OCI-LY1 (cell line): ENCODE data around the gene PLCD3.
"Not testable (repeated sequence)": the region's sequence is repeated elsewhere in the genome, so short reads cannot be mapped to it uniquely, and the experiment has no call there.

Experiments
- H2AFZ ChIP-seq: fragments of 200-600 bp; sonication (generic), shearing (Covaris generic); 2 replicates; pipeline ENCODE4 v1.6.0; 2014; ENCODE audit warnings: antibody characterized with exemption, mild to moderate bottlenecking, low read length
- H3F3A ChIP-seq: fragments of 200-600 bp; sonication (generic), shearing (Covaris generic); 2 replicates; pipeline ENCODE4 v1.6.0; 2014; ENCODE audit warnings: mild to moderate bottlenecking, antibody characterized with exemption, low read length, moderate library complexity; ENCODE audit not compliant: insufficient read depth
- H3K27ac ChIP-seq: fragments of 200-600 bp; sonication (generic); 2 replicates; pipeline ENCODE4 v1.5.1; 2014; ENCODE audit warnings: low read length, mixed run types, mild to moderate bottlenecking, low read depth; ENCODE audit not compliant: poor library complexity, severe bottlenecking
- H3K27me3 ChIP-seq: fragments of 200-600 bp; sonication (generic); 2 replicates; pipeline ENCODE4 v1.6.0; 2014; ENCODE audit warnings: antibody characterized with exemption, mild to moderate bottlenecking, low read length, moderate library complexity; ENCODE audit not compliant: insufficient read depth
- H3K36me3 ChIP-seq: fragments of 200-600 bp; sonication (generic); 2 replicates; pipeline ENCODE4 v1.6.1; 2014; ENCODE audit warnings: mild to moderate bottlenecking, antibody characterized with exemption, low read length, moderate library complexity, mixed read lengths; ENCODE audit not compliant: insufficient read depth
- H3K4me1 ChIP-seq: fragments of 200-600 bp; sonication (generic); 2 replicates; pipeline ENCODE4 v1.5.1; 2014; ENCODE audit warnings: mild to moderate bottlenecking, low read length, moderate library complexity; ENCODE audit not compliant: insufficient read depth, severe bottlenecking
- H3K4me2 ChIP-seq: fragments of 200-600 bp; sonication (generic), shearing (Covaris generic); 2 replicates; pipeline ENCODE4 v1.6.1; 2014; ENCODE audit warnings: low read length
- H3K4me3 ChIP-seq: fragments of 200-600 bp; sonication (generic); 2 replicates; pipeline ENCODE4 v1.5.1; 2014; ENCODE audit warnings: low read length, low read depth, mild to moderate bottlenecking, mixed read lengths; ENCODE audit not compliant: poor library complexity, severe bottlenecking
- H3K79me2 ChIP-seq: fragments of 200-600 bp; shearing (Covaris generic); 2 replicates; pipeline ENCODE4 v1.6.1; 2016; ENCODE audit warnings: mixed run types, low read length, mixed read lengths; ENCODE audit not compliant: insufficient read depth
- H3K9ac ChIP-seq: fragments of 200-600 bp; sonication (generic), shearing (Covaris generic); 2 replicates; pipeline ENCODE4 v1.6.1; 2014; ENCODE audit warnings: mild to moderate bottlenecking, low read length, mixed read lengths
- H3K9me2 ChIP-seq: fragments of 200-600 bp; sonication (generic), shearing (Covaris generic); 2 replicates; pipeline ENCODE4 v1.6.1; 2014; ENCODE audit warnings: low read depth, mild to moderate bottlenecking, low read length, mixed read lengths
- H3K9me3 ChIP-seq: fragments of 200-600 bp; shearing (Covaris generic); 2 replicates; pipeline ENCODE4 v1.6.1; 2014; ENCODE audit warnings: low read length, mixed read lengths
- H4K20me1 ChIP-seq: fragments of 200-600 bp; sonication (generic), shearing (Covaris generic); 2 replicates; pipeline ENCODE4 v1.6.0; 2016; ENCODE audit warnings: mild to moderate bottlenecking, low read length; ENCODE audit not compliant: insufficient read depth
- CTCF ChIP-seq: fragments of 200-600 bp; sonication (generic), shearing (Covaris generic); IDR thresholded peaks from 2 replicates; pipeline ENCODE4 v1.5.1; 2017; ENCODE audit warnings: mild to moderate bottlenecking, antibody characterized with exemption, low read length, moderate library complexity, mixed read lengths
- EZH2 ChIP-seq: fragments of 200-600 bp; sonication (generic), shearing (Covaris generic); IDR thresholded peaks from 2 replicates; pipeline ENCODE4 v1.8.0; 2017; ENCODE audit warnings: borderline replicate concordance, mixed run types, mild to moderate bottlenecking, antibody characterized with exemption, low read length, moderate library complexity, mixed read lengths

Gene PLCD3

GRCh38 chr17:45127207-45127547, 5.1 kb downstream of the PLCD3 start:
- no peaks in the 10 kb centered on the region for H3K36me3 ChIP-seq
- H3K4me3 ChIP-seq = no peak overlapping the region
- no peaks in the 10 kb centered on the region for H4K20me1 ChIP-seq
- no peaks in the 10 kb centered on the region for H3K27me3 ChIP-seq
- no peaks in the 10 kb centered on the region for H3K79me2 ChIP-seq
- no peaks in the 10 kb centered on the region for H3K9me3 ChIP-seq
- peaks cover 3% of the 10 kb centered on the region for H3K4me1 ChIP-seq
- H3K9me2 ChIP-seq = no peaks in the 10 kb centered on the region
- no peaks in the 10 kb centered on the region for H3F3A ChIP-seq
- no peak overlapping the region for H3K27ac ChIP-seq
- no peak overlapping the region for H3K4me2 ChIP-seq
- no peak overlapping the region for H3K9ac ChIP-seq
- no peak overlapping the region for H2AFZ ChIP-seq
- no peak for TF ChIP-seq EZH2
- TF ChIP-seq CTCF = no peak

GRCh38 chr17:45125509-45125908, 6.8 kb downstream of the PLCD3 start:
- no peaks in the 10 kb centered on the region for H3K36me3 ChIP-seq
- H3K27ac ChIP-seq = no peak overlapping the region
- no peaks in the 10 kb centered on the region for H3K4me1 ChIP-seq
- no peak overlapping the region for H3K4me3 ChIP-seq
- no peak overlapping the region for H3K9ac ChIP-seq
- no peaks in the 10 kb centered on the region for H3K9me3 ChIP-seq
- TF ChIP-seq CTCF = no peak
- TF ChIP-seq EZH2 = no peak
- H2AFZ ChIP-seq = no peak overlapping the region
- no peak overlapping the region for H3K4me2 ChIP-seq
- no peaks in the 10 kb centered on the region for H4K20me1 ChIP-seq
- H3K9me2 ChIP-seq = no peaks in the 10 kb centered on the region
- H3F3A ChIP-seq = no peaks in the 10 kb centered on the region
- no peaks in the 10 kb centered on the region for H3K79me2 ChIP-seq
- H3K27me3 ChIP-seq = no peaks in the 10 kb centered on the region

GRCh38 chr17:45124797-45125122, 7.6 kb downstream of the PLCD3 start:
- not testable (repeated sequence) for H3K9ac ChIP-seq, H3F3A ChIP-seq, H3K4me3 ChIP-seq, H3K4me2 ChIP-seq, H3K79me2 ChIP-seq, H4K20me1 ChIP-seq, H2AFZ ChIP-seq, H3K9me2 ChIP-seq, H3K9me3 ChIP-seq, H3K27ac ChIP-seq, H3K4me1 ChIP-seq, H3K27me3 ChIP-seq, H3K36me3 ChIP-seq

- no peaks in the 10 kb centered on the region for H3K9me3 ChIP-seq
- H3K9ac ChIP-seq = no peak overlapping the region
- no peaks in the 10 kb centered on the region for H3K4me1 ChIP-seq
- TF ChIP-seq EZH2 (no peak), CTCF (no peak)
- H3K9me2 ChIP-seq = no peaks in the 10 kb centered on the region
- H3K4me3 ChIP-seq = no peak overlapping the region
- no peaks in the 10 kb centered on the region for H3K79me2 ChIP-seq
- no peak overlapping the region for H3K4me2 ChIP-seq
- H3K36me3 ChIP-seq = no peaks in the 10 kb centered on the region
- no peak overlapping the region for H3K27ac ChIP-seq
- H3F3A ChIP-seq = no peaks in the 10 kb centered on the region
- no peaks in the 10 kb centered on the region for H4K20me1 ChIP-seq
- H2AFZ ChIP-seq = no peak overlapping the region
- no peaks in the 10 kb centered on the region for H3K27me3 ChIP-seq
Observed at GRCh38 chr17:45123930-45124796, 8.2 kb downstream of the PLCD3 start.
